ENCODE results near the gene CTIF. TPM values are rescaled to one million over a fixed set of nuclear protein-coding genes. Genes with fewer than 3 reads are reported as not detected.

Gene CTIF
- total and polyA plus RNA-seq, 4 donors, result 10.6 to 26.7 (median 12.3) TPM

DNA sequence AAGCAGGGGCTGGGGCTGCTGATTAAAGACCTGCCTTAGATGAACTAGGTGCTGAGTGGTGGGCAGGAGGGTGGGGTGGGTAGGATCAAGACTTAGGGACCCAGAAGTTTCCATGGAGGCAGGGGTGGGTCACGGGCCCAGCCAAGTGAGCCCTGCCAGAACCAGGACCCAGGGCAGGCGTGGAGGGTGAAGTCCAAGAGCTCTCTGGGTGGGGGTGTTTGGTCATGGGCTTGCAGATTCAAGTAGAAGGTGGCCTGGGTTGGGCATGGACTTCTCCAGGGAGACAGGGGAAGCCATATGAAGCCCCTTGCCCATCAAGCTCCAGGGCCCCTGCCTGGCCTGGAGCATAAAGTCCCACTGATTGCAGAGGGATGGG lies 243.1 kb downstream of the CTIF start:
- H3K36me3 ChIP-seq (ENCODE audit: control insufficient read depth in 4 of 4, insufficient read depth in 3 of 4, low read depth in 1 of 4, low read length in 3 of 4), result no peaks in the 10 kb centered on the region
- H3K27ac ChIP-seq (ENCODE audit: low read depth in 1 of 2, low read length in 2 of 2), result peak overlapping the region; percentile 92 to 96
- WGBS, result 25% methylated on average over 2 of the region's 2 CpGs
- TF ChIP-seq HNF4A (conservative IDR thresholded peaks at IDR 0.05) (peak; percentile 59 to 69), HNF4G (IDR thresholded peaks at IDR 0.05) (peak; percentile 49)
- TF ChIP-seq, protein P1, sequence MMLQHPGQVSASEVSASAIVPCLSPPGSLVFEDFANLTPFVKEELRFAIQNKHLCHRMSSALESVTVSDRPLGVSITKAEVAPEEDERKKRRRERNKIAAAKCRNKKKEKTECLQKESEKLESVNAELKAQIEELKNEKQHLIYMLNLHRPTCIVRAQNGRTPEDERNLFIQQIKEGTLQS (IDR thresholded peaks at IDR 0.05), result no peak
- H3K27me3 ChIP-seq (ENCODE audit: control insufficient read depth in 4 of 4, insufficient read depth in 4 of 4, low read length in 3 of 4), result no peaks in the 10 kb centered on the region
- peaks cover 28 to 66% (median 54%) of the 10 kb centered on the region in 4 donors for H3K4me1 ChIP-seq (ENCODE audit: control insufficient read depth in 4 of 4, insufficient read depth in 4 of 4, low read length in 3 of 4)
- DNase-seq (ENCODE audit: low spot score), result peak; percentile 44
- peak overlapping the region; percentile 35 to 80 for H3K9ac ChIP-seq (ENCODE audit: low read depth in 1 of 2, low read length in 2 of 2)
- H3K4me3 ChIP-seq (ENCODE audit: low read depth in 1 of 3, low read length in 3 of 3), result peak overlapping the region in 2 of 3 donors; percentile 4 to 6
- H3K9me3 ChIP-seq (ENCODE audit: control insufficient read depth in 4 of 4, low read length in 3 of 4), result no peaks in the 10 kb centered on the region

GRCh38 chr18:48782381-48782861 lies 243.6 kb downstream of the CTIF start:
- 36% methylated on average over 11 of the region's 11 CpGs for WGBS
- Histone ChIP-seq H3K4me1 (ENCODE audit: control insufficient read depth in 4 of 4, insufficient read depth in 4 of 4, low read length in 3 of 4) (peaks cover 27 to 61% (median 50%) of the 10 kb centered on the region in 4 donors), H3K4me3 (ENCODE audit: low read depth in 1 of 3, low read length in 3 of 3) (peak overlapping the region in 1 of 3 donors; percentile 6), H3K27ac (ENCODE audit: low read depth in 1 of 2, low read length in 2 of 2) (peak overlapping the region; percentile 92 to 96), H3K9ac (ENCODE audit: low read depth in 1 of 2, low read length in 2 of 2) (peak overlapping the region; percentile 35 to 80), H3K27me3 (ENCODE audit: control insufficient read depth in 4 of 4, insufficient read depth in 4 of 4, low read length in 3 of 4) (no peaks in the 10 kb centered on the region), H3K9me3 (ENCODE audit: control insufficient read depth in 4 of 4, low read length in 3 of 4) (no peaks in the 10 kb centered on the region), H3K36me3 (ENCODE audit: control insufficient read depth in 4 of 4, insufficient read depth in 3 of 4, low read depth in 1 of 4, low read length in 3 of 4) (no peaks in the 10 kb centered on the region)
- DNase-seq (ENCODE audit: low spot score), result no peak
- TF ChIP-seq, protein P1 (IDR thresholded peaks at IDR 0.05), result no peak
- no peak for TF ChIP-seq SP1 (IDR thresholded peaks at IDR 0.05)

- no peak for DNase-seq (ENCODE audit: low spot score)
- Histone ChIP-seq H3K4me1 (ENCODE audit: control insufficient read depth in 4 of 4, insufficient read depth in 4 of 4, low read length in 3 of 4) (peaks cover 26 to 52% (median 41%) of the 10 kb centered on the region in 4 donors), H3K9me3 (ENCODE audit: control insufficient read depth in 4 of 4, low read length in 3 of 4) (no peaks in the 10 kb centered on the region), H3K36me3 (ENCODE audit: control insufficient read depth in 4 of 4, insufficient read depth in 3 of 4, low read depth in 1 of 4, low read length in 3 of 4) (no peaks in the 10 kb centered on the region), H3K4me3 (ENCODE audit: low read depth in 1 of 3, low read length in 3 of 3) (no peak overlapping the region), H3K27me3 (ENCODE audit: control insufficient read depth in 4 of 4, insufficient read depth in 4 of 4, low read length in 3 of 4) (no peaks in the 10 kb centered on the region), H3K9ac (ENCODE audit: low read depth in 1 of 2, low read length in 2 of 2) (no peak overlapping the region), H3K27ac (ENCODE audit: low read depth in 1 of 2, low read length in 2 of 2) (no peak overlapping the region)
- 95% methylated on average over 24 of the region's 24 CpGs for WGBS
- TF ChIP-seq NR2F2 (IDR thresholded peaks at IDR 0.05) (no peak), SP1 (IDR thresholded peaks at IDR 0.05) (no peak), RAD21 (IDR thresholded peaks at IDR 0.05) (no peak), FOXA1 (IDR thresholded peaks at IDR 0.05) (no peak), EGR1 (IDR thresholded peaks at IDR 0.05; ENCODE audit: low read depth in 2 of 2) (no peak), HNF4G (IDR thresholded peaks at IDR 0.05) (no peak), REST (IDR thresholded peaks at IDR 0.05) (no peak), YY1 (IDR thresholded peaks at IDR 0.05) (no peak), HNF4A (conservative IDR thresholded peaks at IDR 0.05) (no peak), JUND (IDR thresholded peaks at IDR 0.05) (no peak), TAF1 (conservative IDR thresholded peaks at IDR 0.05) (no peak), ZBTB33 (IDR thresholded peaks at IDR 0.05) (no peak), CTCF (IDR thresholded peaks at IDR 0.05; ENCODE audit: low read depth, low read length, missing input control) (no peak), FOXA2 (IDR thresholded peaks at IDR 0.05) (no peak), RXRA (IDR thresholded peaks at IDR 0.05) (no peak), GABPA (IDR thresholded peaks at IDR 0.05 in 1 of 2, conservative IDR thresholded peaks at IDR 0.05 in 1 of 2) (no peak)
- TF ChIP-seq, protein P1 (IDR thresholded peaks at IDR 0.05), result no peak
- TF ChIP-seq, protein P2, sequence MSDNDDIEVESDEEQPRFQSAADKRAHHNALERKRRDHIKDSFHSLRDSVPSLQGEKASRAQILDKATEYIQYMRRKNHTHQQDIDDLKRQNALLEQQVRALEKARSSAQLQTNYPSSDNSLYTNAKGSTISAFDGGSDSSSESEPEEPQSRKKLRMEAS (IDR thresholded peaks at IDR 0.05), result no peak
Measured at GRCh38 chr18:48783616-48784520, 245.0 kb downstream of the CTIF start.

Data from liver (tissue), 9 donors.